HFF-Myc (cell line): Measurements from ENCODE around the gene ARF5.
"Not testable (repeated sequence)": the region's sequence is repeated elsewhere in the genome, so short reads cannot be mapped to it uniquely, and the experiment has no call there.

Experiments used
- DNase-seq: peaks from one replicate; pipeline ENCODE4 v3.0.0-alpha.2; 2011; ENCODE audit warnings: low read depth; ENCODE audit errors: extremely low read depth
- H3K4me3 ChIP-seq: replicated peaks from 2 replicates; pipeline ENCODE4 v1.5.1; 2011; ENCODE audit warnings: low read depth, mild to moderate bottlenecking, control low read depth, low read length
- TF ChIP-seq, protein P1 (sequence below): IDR thresholded peaks from 2 replicates; pipeline ENCODE4 v1.5.1; 2012; ENCODE audit warnings: mild to moderate bottlenecking, low read depth, low read length, control low read depth; ENCODE audit errors: missing control alignments

ARF5 gene

DNA sequence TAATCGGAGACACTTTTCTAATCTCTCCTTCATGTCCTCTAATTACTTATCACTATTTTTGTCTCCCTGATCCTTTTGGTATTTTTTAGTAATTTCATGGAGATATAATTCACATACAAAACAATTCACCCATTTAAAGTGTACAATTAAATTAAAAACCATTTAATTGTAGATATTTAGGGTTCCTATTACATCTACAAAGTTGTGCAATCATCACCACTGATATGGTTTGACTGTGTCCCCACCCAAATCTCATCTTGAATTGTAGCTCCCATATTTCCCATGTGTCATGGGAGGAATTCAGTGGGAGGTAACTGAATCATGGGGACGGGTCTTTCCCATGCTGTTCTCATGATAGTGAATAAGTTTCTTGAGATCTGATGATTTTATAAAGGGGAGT lies 31.8 kb upstream of the ARF5 start:
- TF ChIP-seq, protein P1, sequence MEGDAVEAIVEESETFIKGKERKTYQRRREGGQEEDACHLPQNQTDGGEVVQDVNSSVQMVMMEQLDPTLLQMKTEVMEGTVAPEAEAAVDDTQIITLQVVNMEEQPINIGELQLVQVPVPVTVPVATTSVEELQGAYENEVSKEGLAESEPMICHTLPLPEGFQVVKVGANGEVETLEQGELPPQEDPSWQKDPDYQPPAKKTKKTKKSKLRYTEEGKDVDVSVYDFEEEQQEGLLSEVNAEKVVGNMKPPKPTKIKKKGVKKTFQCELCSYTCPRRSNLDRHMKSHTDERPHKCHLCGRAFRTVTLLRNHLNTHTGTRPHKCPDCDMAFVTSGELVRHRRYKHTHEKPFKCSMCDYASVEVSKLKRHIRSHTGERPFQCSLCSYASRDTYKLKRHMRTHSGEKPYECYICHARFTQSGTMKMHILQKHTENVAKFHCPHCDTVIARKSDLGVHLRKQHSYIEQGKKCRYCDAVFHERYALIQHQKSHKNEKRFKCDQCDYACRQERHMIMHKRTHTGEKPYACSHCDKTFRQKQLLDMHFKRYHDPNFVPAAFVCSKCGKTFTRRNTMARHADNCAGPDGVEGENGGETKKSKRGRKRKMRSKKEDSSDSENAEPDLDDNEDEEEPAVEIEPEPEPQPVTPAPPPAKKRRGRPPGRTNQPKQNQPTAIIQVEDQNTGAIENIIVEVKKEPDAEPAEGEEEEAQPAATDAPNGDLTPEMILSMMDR = no peak
- no peak overlapping the region for H3K4me3 ChIP-seq
- no peak for DNase-seq

DNA sequence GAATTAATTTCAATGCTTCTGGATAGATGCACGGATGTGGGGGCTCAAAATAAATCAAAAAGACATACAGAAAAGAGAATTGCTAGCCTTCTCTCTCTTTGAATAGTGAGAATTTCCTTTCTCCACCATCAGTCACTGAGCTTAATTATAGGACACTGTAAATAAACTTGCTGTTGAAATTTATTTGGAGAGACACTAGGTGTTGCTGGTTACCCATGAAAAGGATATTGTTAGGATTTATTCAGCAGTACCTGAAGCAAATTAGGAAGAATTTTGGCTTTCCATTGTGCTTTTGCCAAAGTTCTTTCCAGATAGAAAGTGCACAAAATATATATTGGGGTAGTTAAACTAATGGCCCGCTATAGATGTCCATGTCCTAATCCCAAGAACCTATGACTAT lies 30.4 kb upstream of the ARF5 start:
- TF ChIP-seq, protein P1 = no peak

DNA sequence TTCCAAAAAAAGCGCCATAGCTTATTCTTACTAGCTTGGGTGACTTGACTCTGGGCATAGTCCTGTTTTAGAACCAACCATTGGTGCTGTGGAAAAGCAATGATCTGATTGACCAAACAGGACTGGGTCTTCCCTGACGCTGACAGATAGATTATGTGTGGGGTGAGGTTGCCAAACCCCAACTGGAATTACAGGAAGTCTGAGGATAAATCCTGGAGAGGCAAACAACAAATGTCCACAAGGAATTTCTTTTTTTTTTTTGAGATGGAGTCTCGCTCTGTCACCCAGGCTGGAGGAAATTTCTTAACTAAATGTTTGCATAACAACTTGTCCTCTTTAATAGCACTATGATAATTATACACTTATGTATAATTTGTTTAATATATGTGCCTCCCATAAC lies 22.0 kb upstream of the ARF5 start:
- DNase-seq = no peak
- TF ChIP-seq, protein P1 = no peak
- no peak overlapping the region for H3K4me3 ChIP-seq

More for the DNA sequence above, 30.4 kb upstream of the ARF5 start:
- DNase-seq = no peak
- no peak overlapping the region for H3K4me3 ChIP-seq

DNA sequence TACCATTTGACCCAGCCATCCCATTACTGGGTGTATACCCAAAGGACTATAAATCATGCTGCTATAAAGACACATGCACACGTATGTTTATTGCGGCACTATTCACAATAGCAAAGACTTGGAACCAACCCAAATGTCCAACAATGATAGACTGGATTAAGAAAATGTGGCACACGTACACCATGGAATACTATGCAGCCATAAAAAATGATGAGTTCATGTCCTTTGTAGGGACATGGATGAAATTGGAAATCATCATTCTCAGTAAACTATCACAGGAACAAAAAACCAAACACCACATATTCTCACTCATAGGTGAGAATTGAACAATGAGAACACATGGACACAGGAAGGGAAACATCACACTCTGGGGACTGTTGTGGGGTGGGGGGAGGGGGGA lies 20.2 kb upstream of the ARF5 start:
- DNase-seq, H3K4me3 ChIP-seq: not testable (repeated sequence)

DNA sequence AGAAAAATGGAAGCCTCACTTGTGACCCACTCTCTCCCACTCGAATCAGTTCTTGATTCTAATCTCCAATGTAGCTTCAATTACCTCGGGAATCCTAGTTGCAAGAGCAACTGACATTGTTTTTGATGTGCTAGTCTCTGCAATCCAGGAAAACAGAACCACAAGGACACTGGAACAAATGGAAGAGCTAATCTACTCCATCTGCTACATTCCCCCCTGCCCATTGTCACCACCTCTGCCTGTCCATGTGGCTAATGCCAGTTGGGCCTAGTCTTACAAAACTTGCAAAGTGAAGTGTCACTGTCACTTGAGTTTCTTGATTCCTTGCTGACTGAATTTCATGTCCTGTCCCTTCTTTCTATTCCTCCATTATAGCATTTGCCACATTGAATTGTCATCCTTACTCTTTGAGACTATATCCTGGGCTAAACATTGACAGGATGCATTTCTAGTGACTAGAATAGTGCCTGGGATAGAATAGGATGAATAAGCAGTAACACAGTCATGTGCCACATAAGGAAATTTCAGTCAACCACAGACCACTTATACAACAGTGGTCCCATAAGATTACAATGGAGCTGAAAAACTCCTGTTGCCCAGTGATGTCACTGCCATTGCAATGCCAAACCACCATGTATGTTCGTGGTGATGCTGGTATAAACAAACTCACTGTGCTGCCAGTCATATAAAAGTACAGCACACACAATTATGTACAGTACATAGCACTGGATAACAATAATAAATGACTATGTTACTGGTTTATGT lies 16.3 kb upstream of the ARF5 start:
- no peak for DNase-seq
- H3K4me3 ChIP-seq = no peak overlapping the region
- TF ChIP-seq, protein P1 = no peak

DNA sequence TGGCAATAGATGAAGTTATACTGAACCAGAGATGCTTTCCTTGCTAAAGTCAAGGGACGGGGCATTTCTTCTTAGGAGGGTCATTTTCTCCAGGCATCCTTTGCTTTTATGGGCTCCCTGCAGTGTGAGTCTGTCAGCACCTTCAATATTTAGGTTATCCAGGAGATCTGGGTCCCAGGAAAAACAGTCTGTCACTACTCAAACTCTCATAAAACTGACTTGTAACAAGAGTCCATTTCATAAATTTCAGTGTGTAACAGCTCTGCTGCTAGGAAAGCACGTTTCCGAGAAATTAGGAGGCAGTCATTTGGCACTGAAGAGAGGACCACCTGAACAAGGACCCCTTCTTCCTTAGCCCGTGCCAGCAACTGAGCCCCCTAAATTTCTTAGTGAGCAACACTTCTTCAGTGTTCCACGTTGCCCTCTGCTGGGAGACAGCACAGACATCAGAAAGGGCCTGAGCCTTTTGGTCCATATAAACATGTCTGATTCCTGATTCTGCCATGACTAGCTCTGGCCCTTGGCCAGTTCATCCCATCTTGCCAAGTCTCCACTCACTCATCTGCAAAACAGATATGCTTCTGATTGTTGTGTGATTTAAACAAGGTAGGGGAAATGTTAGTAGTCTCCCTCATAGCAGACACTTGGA lies 10.1 kb upstream of the ARF5 start:
- no peak overlapping the region for H3K4me3 ChIP-seq
- no peak for DNase-seq
- TF ChIP-seq, protein P1 = peak; percentile 22

DNA sequence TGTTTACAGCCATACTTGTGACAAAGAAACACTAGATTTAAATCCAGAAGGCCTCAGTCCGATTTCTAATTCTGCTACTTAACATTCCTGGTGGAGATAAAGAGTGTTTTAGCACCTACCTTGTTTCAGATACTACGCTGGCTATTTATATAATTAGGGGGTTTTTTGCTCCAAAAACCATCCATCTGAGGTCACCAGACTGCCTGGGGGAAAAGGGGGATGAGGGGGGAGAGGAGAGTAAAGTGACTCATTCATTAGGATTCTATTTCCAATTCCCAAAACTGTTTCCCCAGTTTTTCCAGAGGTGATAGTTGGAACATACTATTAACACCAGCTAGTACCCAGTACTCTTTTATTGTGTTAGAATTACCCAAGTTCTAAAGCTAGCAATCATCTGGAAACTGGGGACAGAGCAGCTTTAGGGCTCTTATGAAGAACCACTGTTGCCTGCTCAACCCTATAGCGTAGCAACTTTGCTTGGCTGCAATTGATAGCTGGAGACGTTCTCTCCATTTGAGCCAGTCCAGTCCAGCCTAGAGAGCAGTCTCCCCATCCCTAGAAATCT lies 9.4 kb upstream of the ARF5 start:
- no peak overlapping the region for H3K4me3 ChIP-seq
- TF ChIP-seq, protein P1 = no peak
- no peak for DNase-seq
